ENCODE results near the gene CARMIL1.

CARMIL1 gene

GRCh38 chr6:25615471-25615870 lies 336.3 kb downstream of the CARMIL1 start:
- no peaks in the 10 kb centered on the region for H4K20me1 ChIP-seq (ENCODE audit: insufficient read depth, low read length)
- no peaks in the 10 kb centered on the region for H3K9me3 ChIP-seq (ENCODE audit: insufficient read depth, low read length)
- H3K27ac ChIP-seq (ENCODE audit: low read length): no peak overlapping the region
- TF ChIP-seq EZH2phosphoT487 (IDR thresholded peaks at IDR 0.05; ENCODE audit: low read depth) (no peak), CTCF (IDR thresholded peaks at IDR 0.05; ENCODE audit: low read depth, low read length) (no peak)
- no peaks in the 10 kb centered on the region for H3K79me2 ChIP-seq (ENCODE audit: low read length)
- H3K4me1 ChIP-seq (ENCODE audit: low read length): peaks cover 22% of the 10 kb centered on the region
- no peak overlapping the region for H2AFZ ChIP-seq (ENCODE audit: low read depth, low read length)
- no peak overlapping the region for H3K9ac ChIP-seq (ENCODE audit: low read length)
- H3K4me3 ChIP-seq (ENCODE audit: low read length): no peak overlapping the region
- H3K4me2 ChIP-seq (ENCODE audit: low read length): no peak overlapping the region
- peaks cover 24% of the 10 kb centered on the region for H3K27me3 ChIP-seq (ENCODE audit: low read depth, low read length)
- no peaks in the 10 kb centered on the region for H3K36me3 ChIP-seq (replicated peaks; ENCODE audit: low read depth, low read length)

- Histone ChIP-seq H2AFZ (ENCODE audit: low read depth, low read length) (no peak overlapping the region), H3K4me1 (ENCODE audit: low read length) (peaks cover 19% of the 10 kb centered on the region), H4K20me1 (ENCODE audit: insufficient read depth, low read length) (no peaks in the 10 kb centered on the region), H3K4me3 (ENCODE audit: low read length) (no peak overlapping the region), H3K9ac (ENCODE audit: low read length) (no peak overlapping the region), H3K4me2 (ENCODE audit: low read length) (peak overlapping the region; percentile 38), H3K36me3 (replicated peaks; ENCODE audit: low read depth, low read length) (no peaks in the 10 kb centered on the region), H3K9me3 (ENCODE audit: insufficient read depth, low read length) (no peaks in the 10 kb centered on the region), H3K79me2 (ENCODE audit: low read length) (no peaks in the 10 kb centered on the region), H3K27me3 (ENCODE audit: low read depth, low read length) (peaks cover 24% of the 10 kb centered on the region), H3K27ac (ENCODE audit: low read length) (no peak overlapping the region)
- TF ChIP-seq EZH2phosphoT487 (IDR thresholded peaks at IDR 0.05; ENCODE audit: low read depth) (no peak), CTCF (IDR thresholded peaks at IDR 0.05; ENCODE audit: low read depth, low read length) (no peak)
Measured at GRCh38 chr6:25617997-25618396, 338.8 kb downstream of the CARMIL1 start.

- no peak overlapping the region for H3K4me3 ChIP-seq (ENCODE audit: low read length)
- H4K20me1 ChIP-seq (ENCODE audit: insufficient read depth, low read length): no peaks in the 10 kb centered on the region
- H3K4me2 ChIP-seq (ENCODE audit: low read length): no peak overlapping the region
- no peak overlapping the region for H3K9ac ChIP-seq (ENCODE audit: low read length)
- H3K4me1 ChIP-seq (ENCODE audit: low read length): peaks cover 19% of the 10 kb centered on the region
- no peaks in the 10 kb centered on the region for H3K79me2 ChIP-seq (ENCODE audit: low read length)
- no peaks in the 10 kb centered on the region for H3K36me3 ChIP-seq (replicated peaks; ENCODE audit: low read depth, low read length)
- H3K27ac ChIP-seq (ENCODE audit: low read length): no peak overlapping the region
- no peak overlapping the region for H2AFZ ChIP-seq (ENCODE audit: low read depth, low read length)
- no peak for TF ChIP-seq CTCF (IDR thresholded peaks at IDR 0.05; ENCODE audit: low read depth, low read length)
- TF ChIP-seq EZH2phosphoT487 (IDR thresholded peaks at IDR 0.05; ENCODE audit: low read depth): no peak
- H3K9me3 ChIP-seq (ENCODE audit: insufficient read depth, low read length): no peaks in the 10 kb centered on the region
- H3K27me3 ChIP-seq (ENCODE audit: low read depth, low read length): peaks cover 17% of the 10 kb centered on the region; the same call in 1 of the 2 replicates
Measured at GRCh38 chr6:25619217-25619616, 340.0 kb downstream of the CARMIL1 start.

- H3K27ac ChIP-seq (ENCODE audit: low read length): no peak overlapping the region
- H3K79me2 ChIP-seq (ENCODE audit: low read length): no peaks in the 10 kb centered on the region
- H2AFZ ChIP-seq (ENCODE audit: low read depth, low read length): no peak overlapping the region
- peaks cover 19% of the 10 kb centered on the region; the same call in 1 of the 2 replicates for H3K27me3 ChIP-seq (ENCODE audit: low read depth, low read length)
- H3K36me3 ChIP-seq (replicated peaks; ENCODE audit: low read depth, low read length): no peaks in the 10 kb centered on the region
- H3K9me3 ChIP-seq (ENCODE audit: insufficient read depth, low read length): no peaks in the 10 kb centered on the region
- no peak for TF ChIP-seq EZH2phosphoT487 (IDR thresholded peaks at IDR 0.05; ENCODE audit: low read depth)
- no peak for TF ChIP-seq CTCF (IDR thresholded peaks at IDR 0.05; ENCODE audit: low read depth, low read length)
- no peak overlapping the region for H3K9ac ChIP-seq (ENCODE audit: low read length)
- no peak overlapping the region for H3K4me2 ChIP-seq (ENCODE audit: low read length)
- no peak overlapping the region for H3K4me3 ChIP-seq (ENCODE audit: low read length)
- no peaks in the 10 kb centered on the region for H4K20me1 ChIP-seq (ENCODE audit: insufficient read depth, low read length)
- H3K4me1 ChIP-seq (ENCODE audit: low read length): peaks cover 19% of the 10 kb centered on the region
Measured at GRCh38 chr6:25620391-25620790, 341.2 kb downstream of the CARMIL1 start.
